HepG2 (cell line): ENCODE data around the gene RPS6KA3. TPM values are rescaled to one million over a fixed set of nuclear protein-coding genes. Genes with fewer than 3 reads are reported as not detected.

Source experiments
- ATAC-seq: fragments of 200-7000 bp; cut with Tn5 transposase; 3 replicates; pipeline ENCODE4 v1.9.1; 2020; ENCODE audit warnings: mild to moderate bottlenecking, moderate library complexity
- BruUV-seq: library from RNA; stranded (reverse); fragments of 400-500 nt; replicated peaks from 2 replicates; lab custom pipeline; 2021; lab: Mats Ljungman, UMichigan
- CTCF ChIA-PET: fragments of 300-600 bp; formaldehyde crosslinking; extraction: SDS; loops from one replicate; lab custom pipeline; 2021; ENCODE audit warnings: low total read pairs, inconsistent platforms, low intra/inter-chr PET ratio; lab: Yijun Ruan, JAX
- POLR2A ChIA-PET: fragments of 350-600 bp; sonication (Branson Sonifier 250); formaldehyde crosslinking; loops from one replicate; lab custom pipeline; 2020; ENCODE audit warnings: antibody characterized with exemption, inconsistent platforms; lab: Yijun Ruan, JAX
- DNase-seq: peaks from one replicate; pipeline ENCODE4 v3.0.0-alpha.2; 2015; ENCODE audit warnings: low spot score
- FAIRE-seq: peaks from 3 replicates; lab custom pipeline; 2011; peaks lifted over from hg19 to GRCh38; lab: Jason Lieb, UNC
- H2AFZ ChIP-seq: one replicate; pipeline ENCODE4 v1.6.1; 2011; ENCODE audit warnings: low read length, inconsistent platforms
- H3K27ac ChIP-seq: fragments of 300-600 bp; 3 replicates; pipeline ENCODE4 v1.8.0; 2011; ENCODE audit warnings: mixed run types, mild to moderate bottlenecking, mixed read lengths, low read length, inconsistent platforms; ENCODE audit not compliant: insufficient read depth; ENCODE audit errors: extremely low read length
- H3K27me3 ChIP-seq, 2 experiments: fragments of 200-600 bp in 1 of 2; 2 replicates in 1 of 2; 3 replicates in 1 of 2; pipeline versions ENCODE4 v1.6.0 to v1.8.0; 2011; ENCODE audit warnings: low read length in 2 of 2, mild to moderate bottlenecking in 2 of 2, moderate library complexity in 2 of 2, inconsistent platforms in 1 of 2; ENCODE audit not compliant: insufficient read depth in 2 of 2, control insufficient read depth in 1 of 2
- H3K36me3 ChIP-seq, 2 experiments: fragments of 200-600 bp in 1 of 2; replicated peaks in 1 of 2; 2 replicates in 1 of 2; 3 replicates in 1 of 2; pipeline versions ENCODE4 v1.5.1 to v1.8.0; 2011; ENCODE audit warnings: low read length in 2 of 2, inconsistent platforms in 1 of 2; ENCODE audit not compliant: insufficient read depth in 2 of 2, control insufficient read depth in 1 of 2
- H3K4me1 ChIP-seq: 2 replicates; pipeline ENCODE4 v1.5.1; 2012; ENCODE audit warnings: low read length, inconsistent platforms; ENCODE audit not compliant: insufficient read depth
- H3K4me2 ChIP-seq: 2 replicates; pipeline ENCODE4 v1.6.0; 2011; ENCODE audit warnings: low read depth, low read length, inconsistent platforms
- H3K4me3 ChIP-seq, 3 experiments: fragments of 200-600 bp in 1 of 3; sonication (generic), shearing (Covaris generic) in 1 of 3; replicated peaks in 1 of 3; 2 replicates each; pipeline ENCODE4 v1.5.1; 2011 to 2016; ENCODE audit warnings: low read length in 3 of 3, inconsistent platforms in 2 of 3, low read depth in 2 of 3, mild to moderate bottlenecking in 2 of 3, control low read depth in 1 of 3, mixed read lengths in 1 of 3; ENCODE audit not compliant: insufficient read depth in 1 of 3
- H3K79me2 ChIP-seq: one replicate; pipeline ENCODE4 v1.6.1; 2011; ENCODE audit warnings: low read length, inconsistent platforms; ENCODE audit not compliant: insufficient read depth
- H3K9ac ChIP-seq: 2 replicates; pipeline ENCODE4 v1.6.0; 2011; ENCODE audit warnings: mild to moderate bottlenecking, low read depth, low read length, inconsistent platforms; ENCODE audit not compliant: insufficient read depth
- H3K9me3 ChIP-seq: 2 replicates; pipeline ENCODE4 v1.5.1; 2012; ENCODE audit warnings: mild to moderate bottlenecking, low read length
- H4K20me1 ChIP-seq: 2 replicates; pipeline ENCODE4 v1.6.0; 2011; ENCODE audit warnings: inconsistent platforms, mild to moderate bottlenecking, low read length, moderate library complexity; ENCODE audit not compliant: insufficient read depth
- PAF1 ChIP-seq: IDR thresholded peaks from 2 replicates; pipeline ENCODE4 v1.6.1; 2016; ENCODE audit warnings: missing genetic modification reagents, missing compliant biosample characterization
- RBM22 ChIP-seq: fragments of 200-400 bp; formaldehyde crosslinking; optimal IDR thresholded peaks from 2 replicates; pipeline ENCODE3; 2017; ENCODE audit warnings: mild to moderate bottlenecking, low read length, moderate library complexity
- ZNF609 ChIP-seq: sonication (generic); formaldehyde crosslinking; IDR thresholded peaks from 2 replicates; pipeline ENCODE4 v1.4.0; 2020; ENCODE audit warnings: mild to moderate bottlenecking, missing genetic modification reagents, borderline replicate concordance
- ZNF713 ChIP-seq: sonication (generic); formaldehyde crosslinking; IDR thresholded peaks from 2 replicates; pipeline ENCODE4 v1.4.0; 2020; ENCODE audit warnings: mild to moderate bottlenecking, missing genetic modification reagents
- ZNF800 ChIP-seq: sonication (generic); formaldehyde crosslinking; IDR thresholded peaks from 2 replicates; pipeline ENCODE4 v1.4.0; 2020; ENCODE audit warnings: missing genetic modification reagents
- ZSCAN22 ChIP-seq: sonication (generic); formaldehyde crosslinking; IDR thresholded peaks from 2 replicates; pipeline ENCODE4 v1.4.0; 2020; ENCODE audit warnings: mild to moderate bottlenecking, missing genetic modification reagents
- in situ Hi-C: cut with HindIII; loops from 2 replicates; pipeline ENCODE4 v1.10.0; 2017; ENCODE audit warnings: low pct_unique_long_range_greater_than_20kb; ENCODE audit not compliant: extremely low pct_ligation_motif_present
- intact Hi-C: fragments of 100-400 bp; cut with micrococcal nuclease; formaldehyde crosslinking; loops from one replicate; pipeline ENCODE4 v1.10.0; 2022; ENCODE audit not compliant: unreplicated experiment
- polyA plus RNA-seq, 8 experiments: library from polyadenylated mRNA; depleted of rRNA in 3 of 8; stranded (reverse) in 7 of 8; unstranded in 1 of 8; fragments of >200 nt; fragmentation: Illumina TruSeq in 4 of 8; extraction: Trizol in 4 of 8; gene quantifications; 2 replicates each; pipeline versions ENCODE4 v1.2.1 to v1.2.3, GENCODE V29; 2011 to 2016; ENCODE audit warnings: low read depth in 4 of 8, missing spikeins in 1 of 8, mixed read lengths in 1 of 8; ENCODE audit not compliant: insufficient read depth in 1 of 8
- total RNA-seq, 5 experiments: library from RNA; depleted of rRNA; stranded (reverse); fragments of >200 nt; fragmentation: Illumina TruSeq; extraction: Trizol; gene quantifications; 2 replicates each; pipeline ENCODE4 v1.2.3, GENCODE V29; 2016; ENCODE audit warnings: low read depth in 1 of 5

The RPS6KA3 gene
- total and polyA plus RNA-seq, 2 of the 13 experiments (the other 11 are each of a cell fraction or from before 2014, with no cell fraction given) = 314 to 357 TPM

GRCh38 chrX:20189171-20189570 lies 77.5 kb downstream of the RPS6KA3 start:
- intact Hi-C loops = no loop called here
- H3K36me3 ChIP-seq = peaks cover 2 to 20% of the 10 kb centered on the region in 2 experiments; a peak in 3 of 5 replicates
- peak; percentile 30 for DNase-seq
- peak; percentile 47; the same call in 2 of the 3 replicates for ATAC-seq
- TF ChIP-seq ZNF800 (no peak), PAF1 (CRISPR knock-in tag) (no peak), ZNF713 (no peak), ZNF609 (CRISPR knock-in tag) (no peak), ZSCAN22 (no peak), RBM22 (peak; percentile 28)
- ChIA-PET CTCF (no interaction called here), POLR2A (no interaction called here)
- H3K9me3 ChIP-seq = no peaks in the 10 kb centered on the region
- no peaks in the 10 kb centered on the region for H3K4me1 ChIP-seq
- H3K27ac ChIP-seq = no peak overlapping the region
- no peaks in the 10 kb centered on the region for H3K27me3 ChIP-seq
- no peaks in the 10 kb centered on the region for H4K20me1 ChIP-seq
- no peaks in the 10 kb centered on the region for H3K79me2 ChIP-seq
- no peak overlapping the region for H3K4me2 ChIP-seq
- H3K4me3 ChIP-seq = no peak overlapping the region
- BruUV-seq = no TSS peak
- H3K9ac ChIP-seq = no peak overlapping the region
- FAIRE-seq = no peak
- in situ Hi-C loops = no loop called here
- no peak overlapping the region for H2AFZ ChIP-seq
